Endothelial cell of umbilical vein (primary cell): ENCODE measurements around the gene SPTBN4. TPM values are rescaled to one million over a fixed set of nuclear protein-coding genes. Genes with fewer than 3 reads are reported as not detected.

Experiments used
- BruUV-seq: library from RNA; stranded (reverse); fragments of 400-500 nt; replicated peaks from 2 replicates; lab custom pipeline; 2021; lab: Mats Ljungman, UMichigan
- CTCF ChIA-PET: fragments of 300-600, 350-600 bp; sonication (Branson Sonifier 250); formaldehyde crosslinking; loops from one replicate; lab custom pipeline; 2021; ENCODE audit warnings: antibody characterized with exemption, inconsistent platforms; lab: Charles Lee
- POLR2A ChIA-PET: fragments of 300-600, 350-600 bp; sonication (Branson Sonifier 250); formaldehyde crosslinking; loops from one replicate; lab custom pipeline; 2021; ENCODE audit warnings: antibody characterized with exemption, inconsistent platforms; lab: Charles Lee
- DNase-seq: peaks from one replicate; pipeline ENCODE4 v3.0.0-alpha.2; 2011; ENCODE audit warnings: low read depth, low spot score
- FAIRE-seq: peaks from 2 replicates; lab custom pipeline; 2011; peaks lifted over from hg19 to GRCh38; lab: Jason Lieb, UNC
- H2AFZ ChIP-seq: 2 replicates; pipeline ENCODE4 v1.6.0; 2012; ENCODE audit warnings: low read depth, low read length, control low read depth, inconsistent platforms
- H3K27ac ChIP-seq: 2 replicates; pipeline ENCODE4 v1.5.1; 2011; ENCODE audit warnings: low read depth, mild to moderate bottlenecking, control low read depth, low read length, moderate library complexity; ENCODE audit not compliant: insufficient read depth
- H3K27me3 ChIP-seq, 2 experiments: 2 replicates each; pipeline versions ENCODE4 v1.6.0 to v1.6.1; 2011; ENCODE audit warnings: low read length in 2 of 2, mixed read lengths in 1 of 2; ENCODE audit not compliant: control insufficient read depth in 2 of 2, insufficient read depth in 2 of 2
- H3K36me3 ChIP-seq, 2 experiments: 2 replicates in 1 of 2; 3 replicates in 1 of 2; pipeline ENCODE4 v1.5.1; 2011; ENCODE audit warnings: low read length in 2 of 2, mild to moderate bottlenecking in 1 of 2, moderate library complexity in 1 of 2; ENCODE audit not compliant: control insufficient read depth in 2 of 2, insufficient read depth in 2 of 2; ENCODE audit errors: extremely low read depth in 1 of 2
- H3K4me1 ChIP-seq: 3 replicates; pipeline ENCODE4 v1.5.1; 2011; ENCODE audit warnings: mild to moderate bottlenecking, low read length; ENCODE audit not compliant: control insufficient read depth, insufficient read depth; ENCODE audit errors: extremely low read depth
- H3K4me2 ChIP-seq: 2 replicates; pipeline ENCODE4 v1.6.1; 2011; ENCODE audit warnings: low read length, control low read depth, mixed read lengths; ENCODE audit not compliant: insufficient read depth
- H3K4me3 ChIP-seq, 3 experiments: fragments of 200-600 bp in 1 of 3; sonication (generic), shearing (Covaris generic) in 1 of 3; replicated peaks in 1 of 3; 2 replicates each; pipeline ENCODE4 v1.5.1; 2011 to 2016; ENCODE audit warnings: control low read depth in 3 of 3, low read length in 3 of 3, mild to moderate bottlenecking in 2 of 3, inconsistent platforms in 1 of 3, low read depth in 1 of 3, moderate library complexity in 1 of 3; ENCODE audit not compliant: insufficient read depth in 1 of 3
- H3K79me2 ChIP-seq: 2 replicates; pipeline ENCODE4 v1.6.0; 2012; ENCODE audit warnings: low read length, inconsistent platforms; ENCODE audit not compliant: control insufficient read depth, insufficient read depth
- H3K9ac ChIP-seq: replicated peaks from 2 replicates; pipeline ENCODE3; 2011; ENCODE audit warnings: low read length, control low read depth; ENCODE audit not compliant: insufficient read depth; ENCODE audit errors: extremely low read depth
- H3K9me1 ChIP-seq: replicated peaks from 3 replicates; pipeline ENCODE4 v1.6.0; 2011; ENCODE audit warnings: mild to moderate bottlenecking, low read length; ENCODE audit not compliant: control insufficient read depth, insufficient read depth; ENCODE audit errors: extremely low read depth
- H3K9me3 ChIP-seq: replicated peaks from 2 replicates; pipeline ENCODE4 v1.5.1; 2012; ENCODE audit warnings: low read length, inconsistent platforms; ENCODE audit not compliant: control insufficient read depth, insufficient read depth
- H4K20me1 ChIP-seq: replicated peaks from 2 replicates; pipeline ENCODE3; 2011; ENCODE audit warnings: mild to moderate bottlenecking, low read length; ENCODE audit not compliant: control insufficient read depth, insufficient read depth; ENCODE audit errors: extremely low read depth
- CTCF ChIP-seq, 2 donors: IDR thresholded peaks; 1 replicate in 1 of 2; 2 replicates in 1 of 2; pipeline ENCODE4 v1.5.1; 2011; ENCODE audit warnings: low read length in 2 of 2, mild to moderate bottlenecking in 2 of 2, moderate library complexity in 2 of 2, control low read depth in 1 of 2, inconsistent platforms in 1 of 2, low read depth in 1 of 2; ENCODE audit not compliant: insufficient read depth in 1 of 2; ENCODE audit errors: extremely low read depth in 1 of 2
- EZH2 ChIP-seq: IDR thresholded peaks from 2 replicates; pipeline ENCODE4 v1.6.1; 2012; ENCODE audit warnings: borderline replicate concordance, low read depth, mild to moderate bottlenecking, moderate library complexity, low read length, inconsistent platforms; ENCODE audit not compliant: severe bottlenecking
- FOS ChIP-seq: IDR thresholded peaks from 2 replicates; pipeline ENCODE4 v1.6.1; 2011; ENCODE audit warnings: mild to moderate bottlenecking, low read length, moderate library complexity, borderline replicate concordance; ENCODE audit not compliant: insufficient read depth
- JUN ChIP-seq: IDR thresholded peaks from 2 replicates; pipeline ENCODE4 v1.6.1; 2011; ENCODE audit warnings: borderline replicate concordance, low read depth; ENCODE audit not compliant: insufficient read length, insufficient read depth
- MAX ChIP-seq: IDR thresholded peaks from 2 replicates; pipeline ENCODE4 v1.6.1; 2011; ENCODE audit not compliant: insufficient read depth, insufficient read length
- MYC ChIP-seq: IDR thresholded peaks from one replicate; pipeline ENCODE4 v1.6.1; 2011; ENCODE audit warnings: mild to moderate bottlenecking, low read depth, low read length
- POLR2A ChIP-seq: IDR thresholded peaks from 2 replicates; pipeline ENCODE4 v1.6.1; 2012; ENCODE audit warnings: low read depth, mild to moderate bottlenecking, control low read depth, low read length
- POLR2AphosphoS5 ChIP-seq: IDR thresholded peaks from 2 replicates; pipeline ENCODE4 v1.6.1; 2012; ENCODE audit warnings: low read depth, mild to moderate bottlenecking, control low read depth, low read length, moderate library complexity; ENCODE audit not compliant: insufficient read depth
- dilution Hi-C: fragments of 300-500 bp; cut with MboI; formaldehyde crosslinking; loops from one replicate; pipeline ENCODE4 v1.15.0; 2019; ENCODE audit warnings: low sequenced_read_pairs; ENCODE audit not compliant: extremely low pct_ligation_motif_present
- intact Hi-C: fragments of 100-400 bp; cut with micrococcal nuclease; formaldehyde crosslinking; loops from one replicate; pipeline ENCODE4 v1.10.0; 2022
- polyA plus RNA-seq, 4 experiments: library from polyadenylated mRNA; depleted of rRNA in 3 of 4; stranded (reverse) in 3 of 4; unstranded in 1 of 4; fragments of >200 nt; gene quantifications; 2 replicates each; pipeline versions ENCODE4 v1.2.1 to v1.2.3, GENCODE V29; 2011 to 2012; ENCODE audit warnings: missing spikeins in 1 of 4
- total RNA-seq: library from RNA; stranded (reverse); gene quantifications from 2 replicates; pipeline ENCODE4 v1.2.3, GENCODE V29; 2021

SPTBN4 gene
- total and polyA plus RNA-seq, 2 donors (not counting 3 experiments of a cell fraction or from before 2014, with no cell fraction given): 0.33 TPM; not detected in 1

- no peaks in the 10 kb centered on the region for H4K20me1 ChIP-seq
These were observed 47.7 kb upstream of the SPTBN4 start for GRCh38 chr19:40419066-40419612.

More at GRCh38 chr19:40419066-40419612, 47.7 kb upstream of the SPTBN4 start:
- H3K4me3 ChIP-seq: no peak overlapping the region
- no peaks in the 10 kb centered on the region for H3K9me3 ChIP-seq
- BruUV-seq: no TSS peak
- intact Hi-C loops: no loop called here
- H3K36me3 ChIP-seq: peaks cover 8 to 9% of the 10 kb centered on the region in 2 experiments
- no peak overlapping the region for H3K4me2 ChIP-seq
- CTCF ChIA-PET: interaction anchor here (3.7 kb wide), 1 partner anchor 46 kb away, joined by 43 read pairs; the partner anchor contains the start of genes BLVRB and SPTBN4
- dilution Hi-C loops: no loop called here
- no peak overlapping the region for H3K9ac ChIP-seq
- peaks cover 20% of the 10 kb centered on the region for H3K79me2 ChIP-seq
- POLR2A ChIA-PET: no interaction called here
- H3K4me1 ChIP-seq: peaks cover 21% of the 10 kb centered on the region
- TF ChIP-seq EZH2: no peak
- TF ChIP-seq CTCF (IDR thresholded peaks at IDR 0.05; ENCODE audit: extremely low read depth in 1 of 2, insufficient read depth in 1 of 2, low read depth in 1 of 2, low read length in 2 of 2): no peak
- TF ChIP-seq MAX: no peak
- no peak for TF ChIP-seq POLR2A
- TF ChIP-seq FOS: no peak
- TF ChIP-seq JUN: no peak
- no peak for TF ChIP-seq MYC
- TF ChIP-seq POLR2AphosphoS5: no peak
- no peaks in the 10 kb centered on the region for H3K27me3 ChIP-seq
- H2AFZ ChIP-seq: no peak overlapping the region
- FAIRE-seq: no peak
- H3K9me1 ChIP-seq: no peaks in the 10 kb centered on the region
- no peak overlapping the region for H3K27ac ChIP-seq
- DNase-seq: no peak
